DND-41 (cell line): ENCODE measurements around the gene GART.

Experiments
- ATAC-seq: fragments of 200-7000 bp; cut with Tn5 transposase; 3 replicates; pipeline ENCODE4 v1.9.1; 2021; ENCODE audit warnings: low read depth; ENCODE audit not compliant: insufficient read depth
- DNase-seq: peaks from one replicate; pipeline ENCODE4 v3.0.0-alpha.2; 2020
- H2AFZ ChIP-seq: 2 replicates; pipeline ENCODE4 v1.6.0; 2012; ENCODE audit warnings: low read depth, low read length
- H3K27ac ChIP-seq: 2 replicates; pipeline ENCODE4 v1.5.1; 2012; ENCODE audit warnings: low read length, inconsistent platforms
- H3K27me3 ChIP-seq: fragments of 200-600 bp; sonication (generic); 2 replicates; pipeline ENCODE4 v1.6.0; 2012; ENCODE audit warnings: low read length, mild to moderate bottlenecking, inconsistent platforms; ENCODE audit not compliant: insufficient read depth, poor library complexity
- H3K36me3 ChIP-seq: 2 replicates; pipeline ENCODE4 v1.5.1; 2012; ENCODE audit warnings: low read length, inconsistent platforms; ENCODE audit not compliant: insufficient read depth
- H3K4me1 ChIP-seq: 2 replicates; pipeline ENCODE4 v1.5.1; 2012; ENCODE audit warnings: mild to moderate bottlenecking, low read length; ENCODE audit not compliant: insufficient read depth
- H3K4me2 ChIP-seq: 2 replicates; pipeline ENCODE4 v1.6.0; 2012; ENCODE audit warnings: mild to moderate bottlenecking, moderate library complexity, low read length, inconsistent platforms; ENCODE audit not compliant: insufficient read depth
- H3K4me3 ChIP-seq, 2 experiments: fragments of 200-600 bp in 1 of 2; shearing (Covaris generic) in 1 of 2; 2 replicates each; pipeline ENCODE4 v1.5.1; 2012 to 2016; ENCODE audit warnings: inconsistent platforms in 2 of 2, low read length in 2 of 2, mild to moderate bottlenecking in 2 of 2, low read depth in 1 of 2, moderate library complexity in 1 of 2
- H3K79me2 ChIP-seq: 2 replicates; pipeline ENCODE4 v1.6.0; 2012; ENCODE audit warnings: low read length, inconsistent platforms; ENCODE audit not compliant: insufficient read depth
- H3K9ac ChIP-seq: 2 replicates; pipeline ENCODE4 v1.6.0; 2012; ENCODE audit warnings: low read depth, mild to moderate bottlenecking, inconsistent platforms, low read length, moderate library complexity
- H3K9me3 ChIP-seq: 2 replicates; pipeline ENCODE4 v1.5.1; 2012; ENCODE audit warnings: low read length, moderate library complexity, mild to moderate bottlenecking, inconsistent platforms; ENCODE audit not compliant: insufficient read depth, severe bottlenecking
- H4K20me1 ChIP-seq: 2 replicates; pipeline ENCODE4 v1.6.0; 2012; ENCODE audit warnings: low read length; ENCODE audit not compliant: insufficient read depth
- CTCF ChIP-seq: IDR thresholded peaks from 2 replicates; pipeline ENCODE4 v1.5.1; 2012; ENCODE audit warnings: borderline replicate concordance, low read length, moderate library complexity, mild to moderate bottlenecking; ENCODE audit not compliant: poor library complexity, severe bottlenecking; ENCODE audit errors: extremely low read depth
- EZH2 ChIP-seq: IDR thresholded peaks from 3 replicates; pipeline ENCODE4 v1.6.1; 2012; ENCODE audit warnings: borderline replicate concordance, low read depth, mild to moderate bottlenecking, moderate library complexity, low read length, inconsistent platforms; ENCODE audit not compliant: severe bottlenecking

Gene GART

GRCh38 chr21:33559813-33560212 lies 17.9 kb upstream of the GART start:
- Histone ChIP-seq H3K4me3 (no peak overlapping the region), H3K27me3 (no peaks in the 10 kb centered on the region), H4K20me1 (peaks cover 65% of the 10 kb centered on the region; the same call in 1 of the 2 replicates), H3K27ac (no peak overlapping the region), H2AFZ (no peak overlapping the region), H3K4me2 (no peak overlapping the region), H3K9me3 (no peaks in the 10 kb centered on the region), H3K36me3 (peaks cover 96% of the 10 kb centered on the region), H3K79me2 (peaks cover 93% of the 10 kb centered on the region), H3K4me1 (peaks cover under 1% of the 10 kb centered on the region; the same call in 1 of the 2 replicates), H3K9ac (no peak overlapping the region)
- no peak for ATAC-seq
- TF ChIP-seq CTCF (no peak), EZH2 (no peak)
- no peak for DNase-seq

GRCh38 chr21:33558777-33559421 lies 17.0 kb upstream of the GART start:
- Histone ChIP-seq H3K4me3 (no peak overlapping the region), H3K9me3 (no peaks in the 10 kb centered on the region), H3K79me2 (peaks cover 97% of the 10 kb centered on the region), H3K27ac (no peak overlapping the region), H2AFZ (no peak overlapping the region), H4K20me1 (peaks cover 74% of the 10 kb centered on the region; the same call in 1 of the 2 replicates), H3K9ac (no peak overlapping the region), H3K36me3 (peaks cover 96% of the 10 kb centered on the region), H3K27me3 (no peaks in the 10 kb centered on the region), H3K4me2 (no peak overlapping the region), H3K4me1 (peaks cover 9% of the 10 kb centered on the region; the same call in 1 of the 2 replicates)
- DNase-seq (no peak), ATAC-seq (no peak)
- TF ChIP-seq CTCF: no peak
- no peak for TF ChIP-seq EZH2

- Histone ChIP-seq H3K4me1 (peaks cover 15% of the 10 kb centered on the region), H3K4me3 (no peak overlapping the region), H3K27ac (no peak overlapping the region), H3K27me3 (no peaks in the 10 kb centered on the region), H3K36me3 (peaks cover 97% of the 10 kb centered on the region), H3K4me2 (no peak overlapping the region), H3K9me3 (no peaks in the 10 kb centered on the region), H2AFZ (no peak overlapping the region), H4K20me1 (peaks cover 79% of the 10 kb centered on the region), H3K79me2 (peaks cover 98% of the 10 kb centered on the region), H3K9ac (no peak overlapping the region)
- ATAC-seq: no peak
- no peak for DNase-seq
- TF ChIP-seq EZH2 (no peak), CTCF (no peak)
These were observed 15.5 kb upstream of the GART start for GRCh38 chr21:33557447-33557846.
